GM21825 (cell line): ENCODE data around the gene SLC46A2.

Source experiments
- ATAC-seq: cut with Tn5 transposase; IDR thresholded peaks from one replicate; pipeline ENCODE4 v1.9.1; 2021; ENCODE audit warnings: mild to moderate bottlenecking, moderate library complexity; ENCODE audit not compliant: unreplicated experiment

The SLC46A2 gene

DNA sequence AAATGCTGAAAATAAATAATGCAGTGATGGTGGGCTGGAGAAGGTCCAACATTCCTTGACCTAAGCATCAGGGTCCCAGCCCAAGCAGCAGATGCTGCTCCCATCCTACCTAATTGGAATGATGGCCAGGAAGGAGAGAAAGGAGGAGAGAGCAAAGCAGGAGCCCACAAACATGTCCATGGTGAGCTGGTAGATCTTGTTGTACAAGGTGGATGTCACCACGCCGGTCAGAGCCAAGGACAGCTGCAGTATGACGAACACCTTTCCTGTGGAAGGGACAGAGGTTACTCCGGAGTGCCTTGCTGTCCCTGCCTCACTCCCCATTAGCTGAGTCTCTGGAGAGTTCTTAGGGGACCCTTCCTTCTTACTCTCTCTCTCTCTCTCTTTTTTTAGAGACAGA lies 4.3 kb downstream of the SLC46A2 start:
- no peak for ATAC-seq

DNA sequence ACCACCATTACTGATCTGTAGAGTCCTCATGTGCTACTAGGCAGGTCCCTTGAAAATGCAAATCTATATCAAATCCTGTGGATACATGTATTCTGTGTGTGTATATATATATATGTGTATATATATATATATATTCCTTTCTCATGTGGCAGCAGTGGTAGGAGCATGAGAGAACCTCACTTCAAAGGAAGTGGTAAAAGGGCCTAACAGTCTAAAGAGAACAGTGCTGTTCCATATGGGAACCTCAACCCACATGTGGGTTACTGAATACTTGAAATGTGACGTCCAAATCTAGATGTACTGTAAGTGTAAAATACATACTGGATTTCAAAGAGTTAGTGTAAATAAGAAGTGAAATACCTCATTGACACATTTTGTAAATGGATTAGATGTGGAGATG lies 5.4 kb downstream of the SLC46A2 start:
- no peak for ATAC-seq

DNA sequence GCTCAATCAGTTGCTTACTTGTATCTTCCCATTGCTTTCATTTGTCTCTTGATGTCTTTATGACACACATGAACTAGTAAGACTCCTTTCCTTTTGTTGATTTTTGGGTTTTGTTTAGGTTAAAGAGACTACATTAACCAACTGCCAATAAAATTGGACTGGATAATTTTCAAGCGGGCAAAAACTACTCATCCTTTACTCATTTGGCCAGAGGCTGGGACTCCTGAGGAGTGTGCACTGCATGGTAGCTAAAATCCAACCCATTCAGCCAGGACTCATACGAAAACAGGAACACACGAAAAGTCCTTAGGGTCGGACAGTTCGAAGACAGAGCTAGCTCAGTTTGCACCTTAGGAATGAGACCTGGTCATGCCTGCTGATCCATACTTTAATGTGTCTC lies 6.0 kb downstream of the SLC46A2 start:
- no peak for ATAC-seq

DNA sequence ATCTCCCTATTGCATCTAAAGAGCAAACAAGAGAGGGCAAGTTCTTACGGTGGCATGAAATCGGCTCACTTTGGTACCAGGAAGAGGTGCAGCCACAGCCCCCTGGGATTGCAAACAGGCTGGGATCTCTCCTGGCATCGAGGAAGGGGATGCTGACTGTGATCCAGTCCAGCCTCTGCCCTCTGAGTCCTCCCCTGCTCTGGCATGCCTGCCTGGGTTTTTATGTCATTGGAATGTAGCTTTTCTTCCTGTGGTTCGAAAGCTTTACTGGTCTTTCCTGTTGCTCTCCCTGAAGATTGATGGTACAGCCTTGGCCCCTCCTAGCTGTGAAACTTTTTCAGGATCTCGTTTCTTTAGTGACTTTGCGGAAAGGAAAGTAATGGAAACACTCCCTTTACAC lies 6.6 kb downstream of the SLC46A2 start:
- ATAC-seq: no peak

DNA sequence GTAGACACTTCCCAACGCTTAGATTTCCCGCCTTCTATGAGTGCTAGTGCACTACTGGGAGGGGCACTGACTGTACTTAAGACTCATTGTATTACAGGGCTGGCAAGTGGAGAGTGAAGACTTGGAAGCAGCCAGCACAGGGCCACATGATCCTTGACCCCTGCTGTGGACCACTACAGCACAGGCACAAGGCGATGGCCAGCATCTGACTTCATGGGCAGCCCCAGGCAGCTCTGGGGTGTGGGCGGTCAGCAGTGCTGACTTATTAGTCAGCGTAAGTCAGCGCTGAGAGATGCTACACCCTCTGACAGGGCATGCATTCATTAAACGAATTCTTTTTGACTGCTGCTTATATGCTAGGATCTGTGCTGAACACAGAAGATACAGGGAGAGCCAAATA lies 9.3 kb downstream of the SLC46A2 start:
- ATAC-seq: no peak

DNA sequence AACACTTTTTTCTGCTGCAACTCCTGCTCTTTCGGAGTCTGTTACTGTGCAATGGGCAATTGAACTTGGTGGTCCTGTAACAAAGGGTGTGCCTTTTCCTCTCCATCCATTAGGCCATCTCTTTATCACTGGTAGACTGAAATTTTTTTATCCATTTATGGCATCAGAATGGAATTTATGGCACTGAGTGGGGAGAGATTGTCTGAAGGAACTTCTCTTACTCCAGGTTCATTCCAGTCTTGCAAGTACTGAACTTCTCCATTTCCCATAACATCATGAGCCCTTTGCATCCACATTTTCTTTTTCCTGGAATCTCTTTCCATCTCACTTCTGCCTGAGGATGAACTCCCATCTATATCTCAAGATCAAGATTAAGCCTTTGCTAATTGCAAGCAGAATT lies 10.0 kb downstream of the SLC46A2 start:
- ATAC-seq: no peak

DNA sequence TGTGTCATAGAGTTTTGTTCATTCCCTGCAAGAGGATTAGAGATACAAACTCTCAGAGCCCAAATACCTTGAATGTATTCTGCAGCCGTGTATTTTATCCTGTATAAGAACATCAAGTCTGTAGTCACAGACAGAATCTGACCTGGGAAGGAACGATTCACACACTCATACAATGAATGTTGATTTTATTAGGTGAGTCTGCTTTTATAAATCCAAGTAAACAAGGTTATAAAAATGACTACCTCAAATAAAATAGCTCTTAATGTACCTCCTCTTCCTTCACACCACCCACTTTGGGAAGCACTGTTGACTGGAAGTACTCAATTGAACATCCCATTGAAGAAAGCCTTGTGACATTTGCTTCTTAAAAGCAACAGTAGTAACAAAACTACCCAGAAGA lies 11.9 kb downstream of the SLC46A2 start:
- ATAC-seq: no peak

DNA sequence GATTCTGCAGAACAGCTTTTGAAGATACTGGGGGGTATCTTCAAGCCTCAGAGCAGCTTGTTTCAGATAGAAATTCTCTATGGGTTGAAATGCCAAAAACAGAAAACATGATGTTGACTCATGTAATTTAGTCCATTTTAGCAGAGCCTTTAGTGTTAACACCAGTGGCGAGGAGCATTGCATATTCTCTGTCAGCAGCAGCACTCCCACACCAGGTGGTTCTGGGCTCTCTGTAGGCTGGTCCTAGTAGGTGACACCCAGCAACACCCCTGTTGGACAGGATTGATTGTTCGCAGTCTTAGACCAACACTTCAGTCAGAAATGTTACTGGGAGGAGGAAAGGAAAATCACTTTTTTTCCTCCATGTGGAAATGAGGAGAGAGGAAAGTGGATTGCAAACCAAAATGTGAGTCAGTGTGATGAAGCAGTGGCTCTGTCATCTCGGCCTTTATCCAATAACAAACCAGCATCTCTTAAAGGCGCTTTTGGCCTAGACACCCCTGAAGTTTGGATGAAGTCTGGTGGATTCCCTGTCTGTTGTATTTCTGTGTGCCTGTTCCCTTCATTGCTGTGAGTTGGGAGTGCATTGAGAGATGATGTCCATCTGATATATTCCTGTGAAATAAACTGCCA lies 16.8 kb downstream of the SLC46A2 start:
- no peak for ATAC-seq

DNA sequence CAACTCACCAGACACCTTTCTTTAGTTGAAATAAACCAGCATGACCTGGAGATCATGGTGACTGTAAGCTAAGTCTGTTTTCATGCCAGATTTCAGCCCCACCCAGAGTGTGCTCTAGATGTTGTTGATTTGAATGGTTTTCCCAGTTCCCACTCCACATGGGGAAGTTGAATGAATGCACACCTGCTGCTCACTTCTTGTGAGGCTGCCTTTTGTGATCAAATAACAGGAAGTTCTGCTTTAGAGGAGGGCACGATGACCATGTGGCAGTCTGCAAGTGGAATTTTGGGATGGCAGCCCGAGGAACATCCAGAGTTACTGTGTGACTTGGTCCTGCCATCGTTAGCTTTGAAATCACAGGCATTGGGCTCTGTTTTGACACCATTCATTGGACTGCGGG lies 18.7 kb downstream of the SLC46A2 start:
- no peak for ATAC-seq

DNA sequence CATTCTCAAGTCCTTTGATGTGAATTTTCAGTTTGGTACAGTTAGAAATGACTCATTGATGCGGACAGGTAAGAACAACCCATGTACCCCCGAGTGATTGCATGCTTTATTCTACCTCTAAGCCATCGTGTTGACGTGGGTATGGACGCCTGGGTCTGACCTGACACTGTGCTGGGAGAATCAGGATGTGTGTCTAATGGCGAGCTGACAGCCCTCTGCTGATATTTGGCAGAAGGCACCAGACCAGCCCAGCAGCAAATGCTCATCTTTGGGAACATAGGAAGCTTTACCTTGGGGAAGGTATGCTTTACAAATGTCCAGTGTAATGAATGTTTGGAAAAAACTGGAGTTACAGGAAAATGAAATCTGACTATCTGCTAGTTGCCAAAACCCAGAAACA lies 20.1 kb downstream of the SLC46A2 start:
- no peak for ATAC-seq

DNA sequence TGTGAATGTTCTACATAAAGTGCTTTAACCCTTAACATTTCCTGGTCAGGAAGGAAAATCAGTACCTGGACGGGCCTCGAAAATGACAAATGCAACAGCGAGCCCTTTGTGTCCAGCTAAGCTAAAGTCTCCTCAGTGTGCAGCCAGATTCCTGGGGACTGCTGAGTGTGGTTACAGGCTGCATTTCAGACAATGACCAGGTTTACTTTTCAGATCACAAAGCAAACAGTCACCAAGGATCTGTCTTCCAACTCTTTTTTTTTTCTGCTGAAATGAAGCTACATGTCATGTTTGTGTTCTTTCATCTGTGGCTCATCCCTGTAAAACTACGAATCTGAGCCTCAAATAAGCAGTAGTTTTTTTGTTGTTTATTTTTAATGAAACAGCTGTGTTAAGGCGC lies 20.8 kb downstream of the SLC46A2 start:
- ATAC-seq: no peak

DNA sequence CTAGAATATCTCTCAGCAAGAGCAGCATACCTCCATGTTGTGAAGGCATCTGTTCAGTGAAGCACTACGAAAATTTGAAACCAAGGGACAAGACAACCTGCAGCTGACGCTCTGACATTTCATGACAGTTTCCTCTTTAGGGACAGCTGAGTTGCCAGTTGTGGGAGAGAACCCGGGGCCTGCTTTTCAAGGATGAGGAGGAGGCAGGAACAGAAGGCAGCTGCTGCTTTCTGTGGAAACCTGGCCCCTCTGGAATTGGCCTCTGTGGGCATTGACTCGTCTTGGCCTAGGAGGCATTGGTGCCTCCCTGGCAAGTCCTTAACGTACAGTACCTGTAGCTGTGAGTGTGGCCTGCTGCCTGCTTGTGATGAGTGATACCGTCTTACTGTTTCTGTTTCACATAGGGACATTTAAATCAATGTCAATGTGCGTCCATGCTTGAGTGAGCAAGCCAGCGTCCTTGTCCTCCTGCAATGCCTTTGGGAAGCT lies 21.6 kb downstream of the SLC46A2 start:
- no peak for ATAC-seq

DNA sequence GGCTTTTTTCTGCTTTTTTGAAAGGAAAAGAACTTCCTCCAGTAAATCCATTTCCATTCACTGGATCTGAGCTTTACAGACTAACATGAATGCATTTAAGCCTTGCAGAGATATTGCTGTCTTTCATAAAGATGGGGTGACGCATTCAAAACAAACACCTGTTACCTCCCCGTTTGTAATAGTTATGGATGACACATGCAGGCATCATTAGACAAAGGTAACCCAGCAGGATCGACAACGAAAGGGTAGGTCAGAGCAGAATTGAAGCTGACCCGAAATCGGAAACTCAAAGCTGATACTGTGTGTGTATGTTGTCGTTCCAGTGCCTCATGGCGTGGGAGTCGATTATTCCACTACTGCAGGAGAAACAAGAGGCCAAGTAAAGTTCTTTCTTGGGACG lies 22.2 kb downstream of the SLC46A2 start:
- no peak for ATAC-seq

DNA sequence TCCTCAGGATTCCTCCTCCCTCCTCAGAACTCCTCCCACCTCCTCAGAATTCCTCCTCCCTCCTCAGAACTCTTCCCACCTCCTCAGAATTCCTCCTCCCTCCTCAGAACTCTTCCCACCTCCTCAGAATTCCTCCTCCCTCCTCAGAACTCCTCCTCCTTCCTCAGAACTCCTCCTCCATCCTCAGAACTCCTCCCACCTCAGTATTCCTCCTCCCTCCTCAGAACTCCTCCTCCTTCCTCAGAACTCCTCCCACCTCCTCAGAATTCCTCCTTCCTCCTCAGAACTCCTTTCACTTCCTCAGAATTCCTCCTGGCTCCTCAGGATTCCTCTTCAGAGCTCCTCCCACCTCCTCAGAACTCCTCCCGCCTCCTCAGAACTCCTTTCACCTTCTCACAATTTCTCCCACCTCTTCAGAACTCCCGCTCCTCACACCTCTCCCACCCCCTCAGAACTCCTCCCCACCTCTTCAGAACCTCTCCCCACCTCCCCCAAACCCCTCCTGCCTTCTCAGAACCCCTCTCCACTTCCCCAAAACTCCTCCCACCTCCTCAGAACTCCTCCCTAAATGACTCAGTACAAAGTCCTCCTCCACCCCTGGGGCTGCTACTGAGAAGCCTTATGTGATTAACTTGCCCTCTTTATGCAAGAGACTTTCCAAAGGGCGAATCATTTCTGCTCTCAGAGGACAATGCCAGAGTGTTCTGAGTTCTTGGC lies 23.2 kb downstream of the SLC46A2 start:
- no peak for ATAC-seq

DNA sequence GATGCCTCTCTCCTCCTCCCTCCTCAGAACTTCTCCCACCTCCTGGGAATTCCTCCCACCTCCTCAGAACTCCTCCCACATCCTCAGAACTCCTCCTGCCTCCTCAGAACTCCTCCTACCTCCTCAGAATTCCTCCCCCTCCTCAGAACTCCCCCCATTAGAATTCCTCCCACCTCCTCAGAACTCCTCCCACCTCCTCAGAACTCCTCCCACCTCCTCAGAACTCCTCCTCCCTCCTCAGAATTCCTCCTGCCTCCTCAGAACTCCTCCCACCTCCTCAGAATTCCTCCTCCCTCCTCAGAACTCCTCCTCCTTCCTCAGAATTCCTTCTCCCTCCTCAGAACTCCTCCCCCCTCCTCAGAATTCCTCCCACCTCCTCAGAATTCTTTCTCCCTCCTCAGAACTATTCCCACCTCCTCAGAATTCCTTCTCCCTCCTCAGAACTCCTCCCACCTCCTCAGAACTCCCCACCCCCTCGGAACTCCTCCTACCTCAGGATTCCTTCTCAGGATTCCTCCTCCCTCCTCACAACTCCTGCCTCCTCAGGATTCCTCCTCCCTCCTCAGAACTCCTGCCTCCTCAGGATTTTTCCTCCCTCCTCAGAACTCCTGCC lies 23.9 kb downstream of the SLC46A2 start:
- ATAC-seq: no peak

DNA sequence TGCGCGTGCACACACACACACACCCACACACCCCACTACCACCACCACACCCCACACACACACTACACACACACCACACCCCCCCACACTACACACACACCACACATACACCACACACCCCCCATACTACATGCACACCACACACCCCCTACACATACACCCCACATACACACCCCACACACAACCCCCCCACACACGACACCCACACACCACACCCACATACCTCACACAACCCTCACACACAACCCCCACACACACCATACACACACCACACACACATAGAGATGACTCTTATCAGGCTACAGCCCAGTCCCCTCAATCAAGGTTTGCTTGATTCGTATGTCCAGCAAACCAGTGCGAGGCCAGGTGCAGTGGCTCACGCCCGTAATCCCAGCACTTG lies 25.7 kb downstream of the SLC46A2 start:
- ATAC-seq: no peak

DNA sequence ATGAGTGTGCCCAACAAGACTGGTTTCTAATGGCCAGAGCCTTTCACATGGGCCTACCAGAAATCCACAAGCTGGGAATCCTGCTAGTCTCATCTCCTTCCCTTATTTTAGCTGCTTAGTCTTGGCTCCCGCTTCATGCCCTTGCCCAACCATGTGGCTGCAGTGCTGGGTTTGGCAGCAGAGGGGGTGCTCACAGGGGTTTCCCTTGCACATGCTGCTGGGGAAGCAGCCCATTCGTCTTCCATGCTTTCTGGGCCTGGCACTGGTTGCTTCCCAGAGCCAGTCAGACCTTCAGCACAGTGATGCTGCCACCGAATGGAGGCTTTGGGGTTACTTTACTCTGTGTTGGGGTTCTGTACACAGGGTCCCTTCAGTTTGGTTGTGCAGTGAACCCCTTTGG lies 26.3 kb downstream of the SLC46A2 start:
- ATAC-seq: no peak

DNA sequence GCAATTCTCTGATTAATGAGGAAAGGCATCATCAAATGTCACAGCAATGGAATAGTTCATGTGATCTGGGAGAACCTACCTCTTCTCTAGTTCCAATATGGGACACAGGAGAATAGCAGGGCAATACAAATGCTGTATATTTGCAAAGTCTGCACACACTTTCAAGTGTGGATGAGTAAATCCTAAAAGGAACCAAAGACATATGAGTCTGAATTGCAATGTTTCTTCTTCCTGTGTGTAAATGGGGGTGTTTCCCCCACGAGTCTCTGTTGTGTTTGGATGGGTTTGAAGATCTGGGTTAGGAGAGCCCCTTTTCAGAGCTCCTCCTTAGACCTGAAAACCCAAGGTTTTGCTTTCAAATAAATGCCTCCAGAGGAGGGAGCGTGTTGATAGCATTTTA lies 26.9 kb downstream of the SLC46A2 start:
- no peak for ATAC-seq

DNA sequence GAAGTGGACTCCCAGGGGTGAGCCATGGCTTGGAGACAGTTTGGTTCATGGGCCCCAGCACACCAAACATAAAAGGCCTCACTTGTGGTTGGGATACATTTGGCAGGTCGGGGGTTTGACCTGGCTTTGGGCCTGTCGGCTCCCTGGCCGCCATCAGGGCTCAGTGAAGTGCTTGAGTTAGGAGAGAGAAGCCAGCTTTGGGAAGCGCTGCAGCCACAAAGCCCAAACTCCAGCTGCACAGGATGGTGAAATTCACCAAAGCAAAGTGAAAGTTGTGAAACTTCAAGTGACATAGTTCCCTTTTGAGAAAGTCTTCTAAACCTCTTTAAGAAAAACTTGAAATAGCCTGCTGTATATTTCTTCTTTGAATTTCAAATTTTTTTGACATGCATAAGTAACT lies 27.5 kb downstream of the SLC46A2 start:
- no peak for ATAC-seq

DNA sequence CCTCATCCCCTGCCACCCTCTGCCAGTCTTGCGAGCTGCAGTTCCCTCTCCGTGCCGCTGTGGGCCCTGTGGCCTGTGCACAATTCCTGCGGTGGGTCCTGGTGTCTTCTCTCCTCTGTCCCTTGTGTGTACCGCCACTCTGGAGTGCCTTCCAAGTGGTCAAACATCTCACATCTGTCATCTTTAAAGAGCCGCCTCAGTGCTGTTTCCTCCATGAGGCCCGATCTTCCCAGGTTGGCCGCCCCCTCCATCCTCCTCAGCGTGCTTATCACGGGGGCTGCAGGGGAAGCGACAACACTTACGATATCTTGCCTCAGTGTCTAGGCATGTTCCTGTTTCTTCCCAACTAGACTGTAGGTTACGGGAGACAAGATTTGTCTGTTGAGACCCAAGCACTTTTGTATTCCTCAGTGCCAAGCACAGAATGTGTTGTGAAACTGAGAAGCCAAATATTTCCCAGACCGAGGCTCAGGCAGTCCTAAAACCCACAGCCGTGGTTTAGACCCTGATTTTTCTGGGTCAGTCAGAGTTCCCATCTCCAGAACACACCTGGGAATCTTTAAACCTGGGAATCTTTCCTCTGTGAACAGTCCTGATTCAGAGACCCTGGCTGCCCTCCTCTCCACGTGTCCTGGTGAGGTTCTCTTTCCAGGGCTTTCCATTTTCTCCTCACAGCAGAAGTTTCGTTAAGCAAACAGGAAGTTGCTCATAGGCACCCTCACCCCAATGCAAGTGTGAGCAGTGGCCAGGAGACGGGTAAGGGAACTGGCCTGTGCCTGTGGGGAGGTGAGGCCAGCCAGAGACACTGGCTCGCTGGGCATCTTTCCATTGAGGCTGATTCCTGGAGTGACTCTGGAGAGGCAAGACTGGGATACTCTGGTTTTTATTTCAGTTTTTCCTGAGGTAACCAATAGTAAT lies 28.8 kb downstream of the SLC46A2 start:
- ATAC-seq: no peak

DNA sequence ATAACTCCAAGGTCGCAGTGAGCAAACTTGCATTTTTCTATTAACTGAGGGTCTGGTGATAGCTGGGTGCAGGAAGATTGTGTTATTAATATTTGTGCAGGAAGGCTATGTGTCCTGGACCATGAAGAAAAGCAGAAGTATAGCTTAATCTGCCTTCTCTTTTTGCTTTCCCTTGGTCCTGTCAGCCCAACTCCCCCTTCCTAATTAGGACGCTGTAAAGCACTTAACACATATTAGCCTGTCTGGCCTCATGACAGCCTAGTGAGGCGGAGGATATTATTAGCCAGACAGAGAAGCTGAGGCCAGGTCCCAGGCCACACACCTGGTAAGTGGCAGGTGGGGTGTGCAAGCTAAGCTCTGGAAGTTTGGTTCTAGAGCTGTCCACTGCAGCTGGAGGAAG lies 29.5 kb downstream of the SLC46A2 start:
- no peak for ATAC-seq
